Adipose tissue (tissue), 3 donors: Measurements from ENCODE around the gene CDKAL1. TPM values are rescaled to one million over a fixed set of nuclear protein-coding genes. Genes with fewer than 3 reads are reported as not detected.
"Not testable (repeated sequence)": the region's sequence is repeated elsewhere in the genome, so short reads cannot be mapped to it uniquely, and the experiment has no call there.

Experiments used
- H3K27ac ChIP-seq: one replicate; pipeline ENCODE4 v1.5.1; 2013; ENCODE audit warnings: low read depth, low read length
- WGBS, 3 donors: extraction: QIAGEN DNeasy Blood & Tissue Kit; methylation state at CpG; one replicate each; pipeline ENCODE4 v1.1.7; 2013; 5-methylcytosine and 5-hydroxymethylcytosine counted together
- polyA plus RNA-seq, 3 donors: library from polyadenylated mRNA; stranded (reverse); fragments of 200-250 nt; gene quantifications; one replicate each; pipeline ENCODE4 v1.2.3, GENCODE V29; 2013
- donor health status: healthy with polysubstance abuse.
- donor health status: Bipolar disorder and iron deficiency.
- donor health status: healthy.

CDKAL1 gene
- polyA plus RNA-seq, 3 donors, result 2.9 to 6.0 (median 3.6) TPM

DNA sequence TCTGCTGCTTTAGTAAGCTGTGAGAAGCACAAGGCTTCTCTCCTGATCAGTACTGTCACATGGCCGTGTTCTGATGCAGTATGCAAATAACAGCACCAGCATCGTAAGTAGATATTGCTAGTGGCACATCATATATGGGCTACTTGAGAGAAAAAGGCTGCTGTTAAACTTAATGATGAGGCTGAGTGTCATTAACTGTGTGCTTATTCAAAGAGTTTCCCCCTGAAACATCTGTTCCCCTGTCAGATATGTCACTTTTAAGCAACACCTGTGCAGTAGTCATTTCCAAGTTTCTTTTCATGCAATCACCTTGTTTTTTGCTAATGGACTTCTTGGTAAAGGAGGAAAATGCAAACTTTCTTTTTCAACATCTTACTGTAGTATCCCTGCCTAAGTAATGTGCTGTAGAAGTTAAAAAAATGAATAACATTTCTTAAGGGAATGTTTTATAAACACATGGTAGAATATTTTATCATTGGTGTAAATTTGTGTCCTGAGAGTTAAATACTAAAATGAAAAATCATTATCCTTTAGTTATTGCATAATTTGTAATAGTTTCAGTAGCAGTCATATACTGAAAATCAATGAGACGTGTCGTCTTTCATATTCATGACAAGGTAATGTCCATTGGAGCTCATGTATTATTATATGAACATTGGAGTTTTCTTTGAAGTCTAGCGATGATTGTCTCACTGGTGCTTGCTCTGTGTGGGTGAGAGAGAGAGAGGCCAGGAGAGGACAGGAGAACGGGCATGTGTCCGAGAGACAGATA is 366.3 kb downstream of the CDKAL1 start:
- WGBS, 3 donors, result 94 to 97% (median 96%) methylated on average over 7 of the region's 7 CpGs

GRCh38 chr6:20905377-20905776 is 371.1 kb downstream of the CDKAL1 start:
- 80 to 93% (median 81%) methylated on average over 4 of the region's 4 CpGs for WGBS, 3 donors
- H3K27ac ChIP-seq, result no peak overlapping the region

More for the DNA sequence above, 366.3 kb downstream of the CDKAL1 start:
- H3K27ac ChIP-seq, result no peak overlapping the region

- 66 to 96% (median 71%) methylated on average over 4 of the region's 4 CpGs for WGBS, 3 donors
- no peak overlapping the region for H3K27ac ChIP-seq
Observed at GRCh38 chr6:20906945-20907344, 372.7 kb downstream of the CDKAL1 start.

- 77 to 87% (median 81%) methylated on average over 7 of the region's 7 CpGs for WGBS, 3 donors
- no peak overlapping the region for H3K27ac ChIP-seq
Observed at GRCh38 chr6:20907486-20908071, 373.3 kb downstream of the CDKAL1 start.

DNA sequence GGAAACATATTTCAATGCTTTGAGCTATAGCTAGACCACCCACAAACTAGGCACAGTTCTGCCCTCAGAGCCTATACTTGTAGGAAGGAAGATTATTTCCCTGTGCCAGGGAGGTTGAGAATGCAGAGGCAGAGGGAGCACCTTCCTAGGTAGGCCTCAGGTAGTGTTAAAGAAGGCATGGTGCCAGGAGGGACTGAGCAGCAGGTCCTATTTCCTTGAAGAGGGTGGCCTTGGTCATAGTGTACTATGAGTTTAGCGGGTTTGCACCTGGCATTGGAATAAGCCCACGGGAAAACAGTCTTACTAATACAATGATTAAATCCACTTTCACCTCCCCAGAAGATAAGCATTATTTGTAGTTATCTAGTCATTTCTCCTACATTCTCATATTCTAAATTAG is 375.4 kb downstream of the CDKAL1 start:
- H3K27ac ChIP-seq, result no peak overlapping the region
- WGBS, 3 donors, result 46 to 94% (median 88%) methylated on average over 2 of the region's 2 CpGs

GRCh38 chr6:20911712-20912111 is 377.5 kb downstream of the CDKAL1 start:
- no peak overlapping the region for H3K27ac ChIP-seq
- 50 to 62% (median 56%) methylated on average over 1 of the region's 1 CpG for WGBS, 3 donors

- no peak overlapping the region for H3K27ac ChIP-seq
- 56 to 100% (median 68%) methylated on average over 1 of the region's 1 CpG for WGBS, 3 donors
Observed at GRCh38 chr6:20915156-20915555, 380.9 kb downstream of the CDKAL1 start.

DNA sequence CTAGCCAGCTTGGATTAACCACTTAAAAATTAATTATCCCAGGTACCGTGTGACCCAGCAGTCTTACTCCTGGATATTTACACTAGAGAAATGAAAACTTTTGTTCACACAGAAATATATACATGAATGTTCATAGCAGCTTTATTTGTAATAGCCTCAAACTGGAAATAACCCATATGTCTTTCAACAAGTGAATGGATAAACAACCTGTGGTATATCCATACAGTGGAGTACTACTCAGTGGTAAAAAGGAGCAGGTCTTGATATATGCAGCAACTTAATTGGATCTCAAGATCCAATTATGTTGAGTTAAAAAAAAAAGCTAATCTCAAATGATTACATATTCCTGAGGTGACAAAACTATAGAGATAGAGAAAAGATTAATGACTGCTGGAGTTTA is 381.4 kb downstream of the CDKAL1 start:
- 100% methylated on average over 1 of the region's 1 CpG for WGBS, 3 donors

GRCh38 chr6:20916086-20916485 is 381.8 kb downstream of the CDKAL1 start:
- 61 to 83% (median 64%) methylated on average over 3 of the region's 3 CpGs for WGBS, 3 donors
- H3K27ac ChIP-seq, result no peak overlapping the region

More for the DNA sequence above, 381.4 kb downstream of the CDKAL1 start:
- H3K27ac ChIP-seq, result no peak overlapping the region

DNA sequence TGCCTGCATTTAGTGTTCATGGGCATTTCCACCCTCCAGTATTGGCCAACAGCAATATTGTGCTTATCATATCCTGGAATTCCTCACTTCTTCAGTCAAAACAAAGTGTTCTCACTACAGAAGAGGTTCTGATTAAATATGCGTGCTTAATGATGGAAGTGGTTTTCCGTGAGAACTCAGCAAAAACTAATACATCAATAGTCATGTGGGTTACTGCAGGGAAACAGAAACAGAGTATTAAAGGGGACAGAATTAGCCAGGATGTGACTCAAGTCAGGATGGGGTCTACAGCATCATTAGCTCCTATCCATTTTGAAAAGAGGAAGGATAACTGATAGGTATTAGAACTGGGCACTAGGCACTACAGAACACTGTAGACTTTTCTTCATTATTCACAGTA is 384.6 kb downstream of the CDKAL1 start:
- no peak overlapping the region for H3K27ac ChIP-seq
- 91 to 93% (median 92%) methylated on average over 2 of the region's 2 CpGs for WGBS, 3 donors

DNA sequence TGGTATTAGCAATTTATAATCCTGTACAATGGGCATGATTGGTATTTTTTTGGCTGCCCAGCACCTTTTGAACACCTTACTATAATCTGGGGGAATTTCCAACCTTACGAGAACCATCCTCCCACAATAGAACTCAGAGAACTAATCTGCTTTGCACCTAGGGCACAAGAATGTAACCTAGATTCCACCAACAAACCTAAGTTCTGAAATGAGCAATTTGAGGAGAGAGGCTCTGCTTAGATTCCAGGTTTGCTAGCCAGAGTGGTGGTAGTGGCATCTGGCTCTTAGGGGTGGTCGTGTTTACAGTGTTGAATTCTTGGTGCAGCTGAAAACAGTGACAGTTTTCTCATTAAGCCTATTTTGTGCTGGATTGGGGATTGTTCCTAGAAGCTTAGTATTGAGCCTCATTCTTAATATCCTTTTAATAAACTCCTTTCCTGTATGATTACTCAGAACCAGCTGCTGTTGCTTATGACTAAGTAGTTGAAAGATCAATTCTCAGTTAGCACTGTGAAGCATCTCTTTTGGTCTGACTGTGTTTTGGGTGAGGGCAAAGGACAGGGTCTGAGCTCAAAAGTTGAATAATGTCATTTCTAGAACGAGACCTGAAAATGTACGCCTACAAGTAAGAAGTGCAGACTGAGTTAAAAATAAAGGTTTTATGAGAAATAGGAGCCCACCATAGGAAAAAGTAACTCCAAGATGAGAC is 385.6 kb downstream of the CDKAL1 start:
- WGBS, 3 donors, result 91 to 93% (median 92%) methylated on average over 4 of the region's 4 CpGs
- H3K27ac ChIP-seq, result no peak overlapping the region

DNA sequence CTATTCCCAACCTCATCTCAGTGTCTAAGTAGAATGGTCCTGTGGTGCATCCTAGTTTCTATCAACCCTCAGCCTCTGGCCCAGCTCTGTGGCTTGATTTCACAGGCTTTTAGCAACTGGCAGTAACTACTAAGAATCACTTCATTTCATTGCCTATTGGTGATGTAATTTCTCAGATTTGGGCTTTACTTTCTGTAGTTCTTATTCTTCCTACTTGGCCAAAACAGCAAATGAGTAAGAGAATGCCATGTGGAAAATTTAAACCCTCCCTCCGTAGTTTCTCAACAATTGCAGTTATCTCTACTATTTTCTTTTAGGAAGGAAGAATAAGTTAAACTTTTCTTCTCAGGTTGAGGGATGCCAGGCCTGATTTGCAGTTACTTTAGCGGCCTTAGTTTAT is 387.3 kb downstream of the CDKAL1 start:
- no peak overlapping the region for H3K27ac ChIP-seq
- WGBS, 3 donors, result 64 to 87% (median 65%) methylated on average over 2 of the region's 2 CpGs

DNA sequence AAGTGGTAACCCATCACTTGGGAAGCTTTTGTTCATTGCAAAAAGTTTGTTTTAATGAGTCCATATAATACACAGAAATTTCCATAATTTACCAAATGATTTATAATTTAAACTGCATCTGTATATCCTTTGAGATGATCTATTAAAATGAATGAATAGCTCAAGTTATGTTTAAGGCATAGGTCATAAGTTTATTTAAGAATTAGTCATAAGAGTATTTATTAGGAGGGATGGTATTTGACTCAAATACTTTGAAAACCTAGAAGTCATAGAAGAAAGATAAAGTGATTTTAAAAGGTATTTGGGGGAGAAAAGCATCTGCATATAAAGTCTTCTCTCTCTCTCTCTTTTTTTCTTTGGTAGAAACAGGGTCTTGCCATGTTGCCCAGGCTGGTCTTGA is 388.5 kb downstream of the CDKAL1 start:
- no peak overlapping the region for H3K27ac ChIP-seq

DNA sequence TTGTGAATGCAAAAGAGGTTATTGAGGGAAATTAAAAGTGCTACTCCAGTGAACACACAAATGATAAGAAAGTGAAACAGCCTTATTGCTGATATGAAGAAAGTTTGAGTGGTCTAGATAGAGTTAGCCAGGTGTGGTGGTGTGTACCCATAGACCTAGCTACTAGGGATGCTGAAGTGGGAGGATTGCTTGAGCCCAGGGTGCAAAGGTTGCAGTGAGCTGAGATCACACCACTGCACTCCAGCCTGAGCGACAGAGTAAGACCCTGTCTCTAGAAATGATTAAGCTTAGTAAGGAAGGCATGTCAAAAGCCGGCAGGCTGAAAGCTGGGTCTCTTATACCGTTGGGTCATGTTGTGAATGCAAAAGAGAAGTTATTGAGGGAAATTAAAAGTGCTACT is 389.8 kb downstream of the CDKAL1 start:
- H3K27ac ChIP-seq, result not testable (repeated sequence)
- WGBS, 3 donors, result 90 to 94% (median 93%) methylated on average over 3 of the region's 3 CpGs

- 77 to 92% (median 84%) methylated on average over 3 of the region's 3 CpGs for WGBS, 3 donors
- no peak overlapping the region for H3K27ac ChIP-seq
Observed at GRCh38 chr6:20924911-20925543, 390.8 kb downstream of the CDKAL1 start.

- WGBS, 3 donors, result 65 to 70% (median 70%) methylated on average over 8 of the region's 8 CpGs
- H3K27ac ChIP-seq, result no peak overlapping the region
Observed at GRCh38 chr6:20927130-20927860, 393.0 kb downstream of the CDKAL1 start.

DNA sequence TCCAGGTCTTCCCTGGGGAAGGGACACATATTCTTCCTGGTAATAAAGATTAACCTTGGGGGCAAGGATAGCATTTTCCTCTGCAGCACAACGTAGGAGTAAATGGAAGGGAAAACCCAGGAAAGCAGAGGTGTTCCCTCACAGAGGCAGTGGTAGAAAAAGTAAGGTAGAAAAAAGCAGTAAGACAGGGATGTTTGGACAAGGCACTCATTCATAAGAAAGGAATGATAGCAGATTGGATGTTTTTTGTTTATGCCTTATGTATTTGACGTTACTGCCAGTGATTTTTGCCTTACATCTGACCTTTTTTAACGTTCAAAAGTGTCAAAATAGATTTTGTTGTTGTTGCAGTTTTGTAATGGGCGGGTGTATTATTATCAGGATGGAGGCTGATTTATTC is 395.0 kb downstream of the CDKAL1 start:
- 75 to 81% (median 77%) methylated on average over 4 of the region's 4 CpGs for WGBS, 3 donors
- no peak overlapping the region for H3K27ac ChIP-seq

GRCh38 chr6:20931093-20931492 is 396.8 kb downstream of the CDKAL1 start:
- no peak overlapping the region for H3K27ac ChIP-seq
- 82 to 93% (median 90%) methylated on average over 3 of the region's 3 CpGs for WGBS, 3 donors
